Left renal pelvis (tissue), 4 donors: ENCODE data around the gene BAD. TPM values are rescaled to one million over a fixed set of nuclear protein-coding genes. Genes with fewer than 3 reads are reported as not detected.

Experiments
- DNase-seq, 4 donors: peaks; one replicate each; pipeline ENCODE4 v3.0.0-alpha.2; 2013; ENCODE audit warnings: low read depth in 4 of 4, low spot score in 3 of 4
- polyA plus RNA-seq, 4 donors: library from polyadenylated mRNA; unstranded; fragments of 120-200 nt; gene quantifications; one replicate each; pipeline ENCODE4 v1.2.1, GENCODE V29; 2013; ENCODE audit not compliant: insufficient read length in 4 of 4

BAD gene
- polyA plus RNA-seq, 4 donors: 42.1 to 69.9 (median 48.3) TPM

GRCh38 chr11:64261556-64262080 is 22.8 kb downstream of the BAD start:
- DNase-seq: no peak

GRCh38 chr11:64260147-64260708 is 24.2 kb downstream of the BAD start:
- DNase-seq: no peak

- no peak for DNase-seq
These were observed 24.9 kb downstream of the BAD start for GRCh38 chr11:64259533-64260067.

- no peak for DNase-seq
These were observed 25.4 kb downstream of the BAD start for GRCh38 chr11:64258946-64259532.

- no peak for DNase-seq
These were observed 26.1 kb downstream of the BAD start for GRCh38 chr11:64258356-64258755.

- no peak for DNase-seq
These were observed 28.2 kb downstream of the BAD start for GRCh38 chr11:64256300-64256699.

- DNase-seq: no peak
These were observed 29.0 kb downstream of the BAD start for GRCh38 chr11:64255135-64256128.

GRCh38 chr11:64254326-64254725 is 30.1 kb downstream of the BAD start:
- DNase-seq: no peak

GRCh38 chr11:64253481-64253880 is 31.0 kb downstream of the BAD start:
- no peak for DNase-seq

- DNase-seq: no peak
These were observed 31.4 kb downstream of the BAD start for GRCh38 chr11:64253043-64253442.

- DNase-seq: no peak
These were observed 32.2 kb downstream of the BAD start for GRCh38 chr11:64252003-64252872.

GRCh38 chr11:64251753-64252002 is 32.8 kb downstream of the BAD start:
- DNase-seq: no peak

- DNase-seq: no peak
These were observed 33.3 kb downstream of the BAD start, which contains the start of gene PLCB3 for GRCh38 chr11:64251016-64251752. PLCB3 (plus strand) TSS chr11:64251530; CDS start chr11:64251650, 120 bp downstream.

- no peak for DNase-seq
These were observed 34.0 kb downstream of the BAD start for GRCh38 chr11:64250415-64251015.

GRCh38 chr11:64249563-64250414 is 34.7 kb downstream of the BAD start:
- no peak for DNase-seq

- no peak for DNase-seq
These were observed 35.4 kb downstream of the BAD start for GRCh38 chr11:64249038-64249437.

GRCh38 chr11:64248578-64248977 is 35.9 kb downstream of the BAD start:
- DNase-seq: no peak
